Right lobe of liver (tissue), 6 donors: ENCODE data around the gene EXO5. TPM values are rescaled to one million over a fixed set of nuclear protein-coding genes. Genes with fewer than 3 reads are reported as not detected.

Source experiments
- ATAC-seq, 4 donors: fragments of 200-7000 bp; cut with Tn5 transposase; one replicate each; pipeline ENCODE4 v1.9.1; 2020; ENCODE audit warnings: mild to moderate bottlenecking in 4 of 4, moderate library complexity in 4 of 4
- DNase-seq, 3 donors: peaks; one replicate each; pipeline ENCODE4 v3.0.0-alpha.2; 2020
- H3K27ac ChIP-seq, 3 donors: fragments of 200-600 bp; one replicate each; pipeline ENCODE4 v1.8.0; 2022
- H3K27me3 ChIP-seq, 2 donors: fragments of 200-600 bp; one replicate each; pipeline ENCODE4 v1.8.0; 2022
- H3K36me3 ChIP-seq, 4 donors: fragments of 200-600 bp; sonication (generic) in 1 of 4; one replicate each; pipeline versions ENCODE4 v1.5.1 to v1.8.0; 2017 to 2022; ENCODE audit warnings: control low read depth in 1 of 4
- H3K4me1 ChIP-seq, 4 donors: fragments of 200-600 bp; sonication (generic) in 1 of 4; one replicate each; pipeline versions ENCODE4 v1.5.1 to v1.8.0; 2017 to 2022; ENCODE audit warnings: control low read depth in 1 of 4
- H3K4me3 ChIP-seq, 3 donors: fragments of 200-600 bp; one replicate each; pipeline ENCODE4 v1.8.0; 2022
- H3K9me3 ChIP-seq, 4 donors: fragments of 200-600 bp; sonication (generic) in 1 of 4; one replicate each; pipeline versions ENCODE4 v1.5.1 to v1.8.0; 2017 to 2022; ENCODE audit warnings: control low read depth in 1 of 4
- CTCF ChIP-seq, 4 donors: fragments of 200-600 bp in 3 of 4; fragments of 450-650 bp in 1 of 4; IDR thresholded peaks; one replicate each; pipeline versions ENCODE4 v1.5.1 to v1.8.0; 2016 to 2022; ENCODE audit warnings: antibody characterized with exemption in 4 of 4, mild to moderate bottlenecking in 2 of 4
- POLR2A ChIP-seq: fragments of 450-650 bp; IDR thresholded peaks from one replicate; pipeline ENCODE4 v1.6.1; 2017; ENCODE audit warnings: antibody characterized with exemption, mild to moderate bottlenecking
- WGBS: methylation state at CpG from one replicate; pipeline ENCODE4 v1.1.6; 2018; ENCODE audit warnings: low coverage, low lambda C conversion rate; ENCODE audit not compliant: insufficient coverage; ENCODE audit errors: missing lambda C conversion rate; 5-methylcytosine and 5-hydroxymethylcytosine counted together
- intact Hi-C, 2 donors: fragments of 100-400 bp; cut with DNase I; formaldehyde crosslinking; loops; one replicate each; pipeline versions ENCODE4 v1.11.2 to v1.14.1; 2022
- total RNA-seq, 6 experiments: library from RNA; depleted of rRNA in 2 of 6; stranded (reverse); fragments of >200 nt in 2 of 6; fragmentation: NEBNext Ultra II Directional in 3 of 6; extraction: Animal tissue kit (Norgen Biotek cat#: 25700) in 3 of 6; gene quantifications; one replicate each; pipeline versions ENCODE4 v1.1.0 to v1.2.4, GENCODE V29; 2016 to 2023
- donor health status: DM: no; HTN: yes; CAD: no.
- donor health status: DM: no; HTN: no; CAD: no.
- donor health status: DM: no; HTN: no; CAD: no.
- donor health status: DM: no; HTN: yes; CAD: no.
- donor health status: DM: no; HTN: yes; CAD: no.

The EXO5 gene
- total RNA-seq, 6 experiments from 2014 or later: 2.5 to 7.7 (median 3.9) TPM

- H3K9me3 ChIP-seq: peaks cover 0 to 13% (median 0%) of the 10 kb centered on the region in 4 donors
- no peaks in the 10 kb centered on the region for H3K36me3 ChIP-seq
- ATAC-seq (peak; percentile 93 to 96 (median 94)), DNase-seq (peak; percentile 68 to 80 (median 71))
- H3K27me3 ChIP-seq: no peaks in the 10 kb centered on the region
- TF ChIP-seq CTCF (IDR thresholded peaks at IDR 0.05) (peak in 1 of 4 donors; percentile 8), POLR2A (peak; percentile 76)
- intact Hi-C loops: no loop called here
- 2% methylated on average over 23 of the region's 65 CpGs for WGBS
- H3K4me3 ChIP-seq: peak within 1 kb of the TSS; percentile 86 to 96 (median 96)
- peak within 1 kb of the TSS in 1 of 3 donors; percentile 33 for H3K27ac ChIP-seq
- H3K4me1 ChIP-seq: peaks cover 0 to 8% (median 0%) of the 10 kb centered on the region in 4 donors
Observed at GRCh38 chr1:40476924-40477677, 31.5 kb upstream of the EXO5 start, which contains the start of gene ZFP69. Gene ZFP69 (plus strand): TSS chr1:40477290. CDS start chr1:40479362, 2,072 bp downstream.

- peaks cover 0 to 8% (median 0%) of the 10 kb centered on the region in 4 donors for H3K4me1 ChIP-seq
- no peaks in the 10 kb centered on the region for H3K27me3 ChIP-seq
- WGBS: 0% methylated on average over 14 of the region's 17 CpGs
- intact Hi-C loops: no loop called here
- peak; percentile 49 to 57 (median 52) for ATAC-seq
- peaks cover 0 to 13% (median 0%) of the 10 kb centered on the region in 4 donors for H3K9me3 ChIP-seq
- H3K27ac ChIP-seq: peak overlapping the region in 1 of 3 donors; percentile 33
- peak overlapping the region; percentile 86 to 96 (median 96) for H3K4me3 ChIP-seq
- TF ChIP-seq CTCF (IDR thresholded peaks at IDR 0.05): no peak
- no peak for TF ChIP-seq POLR2A
- DNase-seq: no peak
- no peaks in the 10 kb centered on the region for H3K36me3 ChIP-seq
Observed at GRCh38 chr1:40477678-40478053, 30.9 kb upstream of the EXO5 start.

- intact Hi-C loops: no loop called here
- H3K36me3 ChIP-seq: no peaks in the 10 kb centered on the region
- peaks cover 0 to 8% (median 0%) of the 10 kb centered on the region in 4 donors for H3K4me1 ChIP-seq
- TF ChIP-seq CTCF (IDR thresholded peaks at IDR 0.05) (no peak), POLR2A (no peak)
- 35% methylated on average over 2 of the region's 2 CpGs for WGBS
- no peak overlapping the region for H3K27ac ChIP-seq
- H3K27me3 ChIP-seq: no peaks in the 10 kb centered on the region
- H3K9me3 ChIP-seq: peaks cover 0 to 11% (median 0%) of the 10 kb centered on the region in 4 donors
- ATAC-seq (no peak), DNase-seq (no peak)
- H3K4me3 ChIP-seq: no peak overlapping the region
Observed at GRCh38 chr1:40478276-40478675, 30.3 kb upstream of the EXO5 start.

- Histone ChIP-seq H3K4me1 (peaks cover 0 to 8% (median 0%) of the 10 kb centered on the region in 4 donors), H3K27me3 (no peaks in the 10 kb centered on the region), H3K4me3 (no peak overlapping the region), H3K9me3 (peaks cover 0 to 11% (median 0%) of the 10 kb centered on the region in 4 donors), H3K27ac (no peak overlapping the region), H3K36me3 (no peaks in the 10 kb centered on the region)
- ATAC-seq (no peak), DNase-seq (no peak)
- intact Hi-C loops: no loop called here
- WGBS: 77% methylated on average over 4 of the region's 4 CpGs
- TF ChIP-seq POLR2A (no peak), CTCF (IDR thresholded peaks at IDR 0.05) (no peak)
Observed at GRCh38 chr1:40479156-40479555, 29.4 kb upstream of the EXO5 start.
